Measurements from ENCODE around the gene ACLY. TPM values are rescaled to one million over a fixed set of nuclear protein-coding genes. Genes with fewer than 3 reads are reported as not detected.
A peak's percentile ranks its signal among the peaks of the same experiment; 100 is the strongest.

ACLY gene
- total and polyA plus RNA-seq, 2 of the 13 experiments (the other 11 are each of a cell fraction or from before 2014, with no cell fraction given): 111 to 218 TPM

GRCh38 chr17:41818024-41818423 is 100.7 kb downstream of the ACLY start:
- ATAC-seq (no peak), FAIRE-seq (no peak), DNase-seq (ENCODE audit: low spot score) (no peak)
- H3K79me2 ChIP-seq (ENCODE audit: insufficient read depth, low read length): peaks cover 31% of the 10 kb centered on the region
- TF ChIP-seq TRIM24 (CRISPR knock-in tag; IDR thresholded peaks at IDR 0.05) (no peak), ZNF577 (CRISPR knock-in tag; IDR thresholded peaks at IDR 0.05; ENCODE audit: borderline replicate concordance, low read depth) (no peak), HOXA5 (CRISPR knock-in tag; IDR thresholded peaks at IDR 0.05) (no peak), FOXK1 (CRISPR knock-in tag; IDR thresholded peaks at IDR 0.05; ENCODE audit: borderline replicate concordance, low read depth) (no peak), RBFOX2 (IDR thresholded peaks at IDR 0.05; ENCODE audit: low read depth, low read length) (0 out of 2 replicates have a peak, but pooled peaks have one; percentile 40), SSRP1 (CRISPR knock-in tag; IDR thresholded peaks at IDR 0.05) (no peak), RBM39 (IDR thresholded peaks at IDR 0.05; ENCODE audit: low read depth, low read length, poor library complexity, severe bottlenecking) (no peak), MTA1 (CRISPR knock-in tag; IDR thresholded peaks at IDR 0.05; ENCODE audit: borderline replicate concordance) (no peak), SRSF1 (optimal IDR thresholded peaks at IDR 0.05; ENCODE audit: low read depth, low read length) (no peak), ZNF281 (CRISPR knock-in tag; IDR thresholded peaks at IDR 0.05; ENCODE audit: borderline replicate concordance) (no peak), ZSCAN9 (CRISPR knock-in tag; IDR thresholded peaks at IDR 0.05; ENCODE audit: borderline replicate concordance) (no peak), AGO2 (optimal IDR thresholded peaks at IDR 0.05; ENCODE audit: low read depth, low read length) (peak; percentile 70)
- TF ChIP-seq, protein P1, sequence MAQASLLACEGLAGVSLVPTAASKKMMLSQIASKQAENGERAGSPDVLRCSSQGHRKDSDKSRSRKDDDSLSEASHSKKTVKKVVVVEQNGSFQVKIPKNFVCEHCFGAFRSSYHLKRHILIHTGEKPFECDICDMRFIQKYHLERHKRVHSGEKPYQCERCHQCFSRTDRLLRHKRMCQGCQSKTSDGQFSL (CRISPR knock-in tag; IDR thresholded peaks at IDR 0.05): no peak
- TF ChIP-seq, protein P2, sequence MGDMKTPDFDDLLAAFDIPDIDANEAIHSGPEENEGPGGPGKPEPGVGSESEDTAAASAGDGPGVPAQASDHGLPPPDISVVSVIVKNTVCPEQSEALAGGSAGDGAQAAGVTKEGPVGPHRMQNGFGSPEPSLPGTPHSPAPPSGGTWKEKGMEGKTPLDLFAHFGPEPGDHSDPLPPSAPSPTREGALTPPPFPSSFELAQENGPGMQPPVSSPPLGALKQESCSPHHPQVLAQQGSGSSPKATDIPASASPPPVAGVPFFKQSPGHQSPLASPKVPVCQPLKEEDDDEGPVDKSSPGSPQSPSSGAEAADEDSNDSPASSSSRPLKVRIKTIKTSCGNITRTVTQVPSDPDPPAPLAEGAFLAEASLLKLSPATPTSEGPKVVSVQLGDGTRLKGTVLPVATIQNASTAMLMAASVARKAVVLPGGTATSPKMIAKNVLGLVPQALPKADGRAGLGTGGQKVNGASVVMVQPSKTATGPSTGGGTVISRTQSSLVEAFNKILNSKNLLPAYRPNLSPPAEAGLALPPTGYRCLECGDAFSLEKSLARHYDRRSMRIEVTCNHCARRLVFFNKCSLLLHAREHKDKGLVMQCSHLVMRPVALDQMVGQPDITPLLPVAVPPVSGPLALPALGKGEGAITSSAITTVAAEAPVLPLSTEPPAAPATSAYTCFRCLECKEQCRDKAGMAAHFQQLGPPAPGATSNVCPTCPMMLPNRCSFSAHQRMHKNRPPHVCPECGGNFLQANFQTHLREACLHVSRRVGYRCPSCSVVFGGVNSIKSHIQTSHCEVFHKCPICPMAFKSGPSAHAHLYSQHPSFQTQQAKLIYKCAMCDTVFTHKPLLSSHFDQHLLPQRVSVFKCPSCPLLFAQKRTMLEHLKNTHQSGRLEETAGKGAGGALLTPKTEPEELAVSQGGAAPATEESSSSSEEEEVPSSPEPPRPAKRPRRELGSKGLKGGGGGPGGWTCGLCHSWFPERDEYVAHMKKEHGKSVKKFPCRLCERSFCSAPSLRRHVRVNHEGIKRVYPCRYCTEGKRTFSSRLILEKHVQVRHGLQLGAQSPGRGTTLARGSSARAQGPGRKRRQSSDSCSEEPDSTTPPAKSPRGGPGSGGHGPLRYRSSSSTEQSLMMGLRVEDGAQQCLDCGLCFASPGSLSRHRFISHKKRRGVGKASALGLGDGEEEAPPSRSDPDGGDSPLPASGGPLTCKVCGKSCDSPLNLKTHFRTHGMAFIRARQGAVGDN (CRISPR knock-in tag; IDR thresholded peaks at IDR 0.05): peak; percentile 23; the same call in 1 of the 2 replicates
- no TSS peak for BruUV-seq (replicated peaks)
- H3K9me3 ChIP-seq (ENCODE audit: low read length): no peaks in the 10 kb centered on the region
- H3K4me1 ChIP-seq (ENCODE audit: insufficient read depth, low read length): peaks cover 45% of the 10 kb centered on the region
- no peak overlapping the region for H3K4me2 ChIP-seq (ENCODE audit: low read depth, low read length)
- H2AFZ ChIP-seq (ENCODE audit: low read length): no peak overlapping the region
- POLR2A ChIA-PET: no interaction called here
- no peak overlapping the region for H3K4me3 ChIP-seq (replicated peaks in 1 of 3; ENCODE audit: insufficient read depth in 1 of 3, low read depth in 2 of 3, low read length in 3 of 3)
- CTCF ChIA-PET (ENCODE audit: low intra/inter-chr PET ratio, low total read pairs): no interaction called here
- intact Hi-C loops (cut with micrococcal nuclease; ENCODE audit: unreplicated experiment): loop anchor here (10.0 kb wide), 1 partner anchor 47 kb away; the partner anchor contains the start of gene KLHL11
- H3K27ac ChIP-seq (ENCODE audit: extremely low read length, insufficient read depth, low read length): no peak overlapping the region
- 98% methylated on average over 20 of the region's 20 CpGs for WGBS (ENCODE audit: low lambda C conversion rate)
- H4K20me1 ChIP-seq (ENCODE audit: insufficient read depth, low read length): peaks cover 6% of the 10 kb centered on the region; the same call in 1 of the 2 replicates
- no peaks in the 10 kb centered on the region; a peak in 1 of 5 replicates for H3K27me3 ChIP-seq (ENCODE audit: control insufficient read depth in 1 of 2, insufficient read depth in 2 of 2, low read length in 2 of 2)
- H3K9ac ChIP-seq (ENCODE audit: insufficient read depth, low read depth, low read length): no peak overlapping the region
- peaks cover 21 to 48% of the 10 kb centered on the region in 2 experiments for H3K36me3 ChIP-seq (replicated peaks in 1 of 2; ENCODE audit: control insufficient read depth in 1 of 2, insufficient read depth in 2 of 2, low read length in 2 of 2)
- in situ Hi-C loops (cut with HindIII; ENCODE audit: extremely low pct_ligation_motif_present, low pct_unique_long_range_greater_than_20kb): no loop called here

All from HepG2 (cell line).